Activated CD4-positive, alpha-beta T cell treated with anti-CD3 and anti-CD28 coated beads for 48 hours (primary cell): ENCODE data around the gene GON7.
"Not testable (repeated sequence)": the region's sequence is repeated elsewhere in the genome, so short reads cannot be mapped to it uniquely, and the experiment has no call there.

Experiments
- DNase-seq: peaks from one replicate; pipeline ENCODE4 v3.0.0-alpha.2; 2020

The GON7 gene

DNA sequence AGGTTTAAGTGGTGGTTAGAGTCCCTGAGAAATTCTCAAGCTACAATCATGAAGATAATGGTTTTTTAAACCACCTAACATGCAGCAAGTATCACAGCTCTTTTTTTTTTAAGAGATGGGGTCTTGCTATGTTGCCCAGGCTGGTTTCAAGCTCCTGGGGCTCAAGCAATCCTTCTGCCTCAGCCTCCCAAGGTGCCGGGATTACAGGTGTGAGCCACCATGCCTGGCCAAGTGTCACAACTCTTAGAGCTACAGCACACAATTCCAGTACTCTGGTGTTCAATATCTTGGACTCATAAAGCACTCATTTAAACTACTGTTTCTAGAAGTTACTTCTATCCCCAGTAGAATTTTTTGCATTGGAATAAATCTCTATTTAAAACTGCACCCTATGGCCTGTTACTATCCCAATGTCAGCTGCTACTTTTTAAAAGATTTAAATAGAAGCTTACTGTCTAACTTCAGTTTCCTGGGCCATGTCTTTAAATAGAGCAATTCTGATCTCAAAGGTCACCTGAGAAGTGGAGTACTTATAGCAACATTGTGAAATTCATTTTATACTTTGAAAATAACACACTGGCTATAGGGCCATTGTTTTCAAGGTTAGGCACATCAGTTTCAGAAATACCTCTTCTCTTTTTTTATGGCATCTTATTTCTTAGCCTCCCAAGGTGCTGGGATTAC lies 11.4 kb downstream of the GON7 start:
- DNase-seq: no peak

DNA sequence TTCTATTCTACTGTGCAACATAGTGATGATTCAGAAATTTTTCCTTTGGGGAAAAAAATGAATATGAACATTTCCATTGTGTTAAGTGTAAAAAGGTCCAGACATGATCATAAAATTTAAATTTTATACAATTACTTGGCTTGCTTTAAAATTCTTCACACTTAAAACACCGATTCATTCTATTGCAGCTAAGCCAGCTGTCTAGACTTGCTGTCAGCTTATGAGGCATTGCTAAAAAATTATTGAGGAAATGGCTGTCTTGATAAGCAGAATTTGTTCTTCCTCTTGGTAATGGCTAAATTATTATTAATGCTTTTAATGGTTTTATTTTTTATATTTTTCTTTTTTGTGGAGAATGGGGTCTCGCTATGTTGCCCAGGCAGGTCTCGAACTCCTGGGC lies 19.9 kb downstream of the GON7 start:
- no peak for DNase-seq

DNA sequence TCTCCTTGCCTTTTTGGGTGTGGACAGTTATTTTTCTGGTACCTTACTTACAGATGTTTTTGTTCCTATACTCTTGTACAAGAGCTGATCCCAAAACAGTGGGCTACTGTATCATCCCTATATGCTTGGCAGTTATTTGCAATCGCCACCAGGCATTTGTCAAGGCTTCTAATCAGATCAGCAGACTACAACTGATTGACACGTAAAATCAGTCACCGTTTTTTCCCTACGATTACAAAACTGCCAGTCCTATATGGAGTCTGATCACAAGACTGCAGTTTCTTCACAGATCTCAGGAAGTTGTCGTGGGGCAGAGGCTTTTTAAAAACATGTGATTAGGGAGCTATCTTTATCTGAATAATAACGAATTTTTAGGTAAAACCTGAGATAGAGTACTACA lies 20.4 kb downstream of the GON7 start:
- no peak for DNase-seq

DNA sequence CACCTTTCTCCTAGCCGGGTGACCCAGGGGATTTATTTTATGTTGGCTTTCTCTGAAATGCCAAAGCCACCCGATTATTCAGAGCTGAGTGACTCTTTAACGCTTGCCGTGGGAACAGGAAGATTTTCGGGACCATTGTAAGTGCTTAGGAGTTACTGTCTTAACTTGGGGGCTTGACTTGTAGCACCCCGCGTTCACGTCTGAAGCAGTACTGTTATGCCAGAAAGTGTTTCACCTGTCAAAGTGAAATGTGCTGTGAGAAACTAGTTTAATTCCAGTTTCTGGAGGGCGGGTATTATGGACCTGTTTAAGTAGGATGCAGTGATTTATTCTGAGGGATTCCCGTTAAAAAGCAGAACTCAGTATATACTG lies 21.5 kb downstream of the GON7 start:
- no peak for DNase-seq

DNA sequence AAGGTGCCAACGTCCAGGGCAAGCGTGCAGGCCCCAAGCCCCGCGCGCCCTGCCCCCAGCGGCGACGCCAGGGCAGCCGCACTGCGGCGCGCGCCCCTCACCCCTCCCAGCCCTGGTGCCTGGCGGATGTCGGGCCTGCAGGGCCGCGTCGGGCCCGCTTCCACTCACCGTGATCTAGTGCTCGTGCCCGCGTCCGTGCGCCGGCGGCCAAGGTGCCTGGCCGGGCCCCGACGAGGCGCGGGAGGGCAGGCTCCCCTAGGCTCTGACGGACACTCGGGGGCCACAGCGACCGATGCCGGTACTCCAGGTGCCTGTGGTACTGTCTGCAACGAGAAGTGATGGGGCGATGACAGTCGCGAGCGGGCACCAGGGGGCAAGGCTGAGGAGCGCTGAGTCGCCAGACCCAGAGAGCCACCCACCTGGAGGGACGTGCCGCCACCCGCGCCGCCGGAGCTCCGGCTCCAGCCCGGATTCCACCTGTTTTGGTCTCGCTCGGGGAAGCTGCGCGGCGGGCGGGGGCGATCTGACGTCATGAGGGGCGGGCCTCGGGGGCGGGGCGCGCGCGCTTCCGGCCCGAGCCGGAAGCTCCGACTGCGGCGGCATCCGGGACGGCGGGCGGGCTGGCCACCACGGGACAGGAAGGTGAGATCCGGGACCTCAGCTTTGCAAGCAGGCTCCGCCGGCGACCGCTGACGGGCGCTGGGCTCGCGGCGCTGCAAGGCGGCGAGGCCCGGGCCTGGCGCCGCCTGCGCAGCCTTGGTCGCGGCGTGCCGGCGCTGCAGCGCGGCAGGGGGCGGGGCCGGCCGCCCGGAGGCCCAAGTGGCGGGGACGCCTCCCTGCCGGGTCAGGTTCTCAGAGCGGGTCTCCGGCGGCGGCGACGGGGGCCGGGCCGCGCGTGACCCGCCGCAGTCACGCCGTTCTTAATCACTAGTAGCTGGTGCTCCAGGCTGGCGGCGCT lies 22.2 kb downstream of the GON7 start, which contains the start of the genes LYSET and MOAP1:
Gene LYSET (plus strand): TSS at position 927 of the 958 bp plus-strand sequence. CDS start 89 bp downstream, outside the sequence.
Gene MOAP1 (minus strand): TSS at position 507 of the 958 bp plus-strand sequence. CDS start 655 bp downstream, outside the sequence.
- DNase-seq: peak; percentile 92

DNA sequence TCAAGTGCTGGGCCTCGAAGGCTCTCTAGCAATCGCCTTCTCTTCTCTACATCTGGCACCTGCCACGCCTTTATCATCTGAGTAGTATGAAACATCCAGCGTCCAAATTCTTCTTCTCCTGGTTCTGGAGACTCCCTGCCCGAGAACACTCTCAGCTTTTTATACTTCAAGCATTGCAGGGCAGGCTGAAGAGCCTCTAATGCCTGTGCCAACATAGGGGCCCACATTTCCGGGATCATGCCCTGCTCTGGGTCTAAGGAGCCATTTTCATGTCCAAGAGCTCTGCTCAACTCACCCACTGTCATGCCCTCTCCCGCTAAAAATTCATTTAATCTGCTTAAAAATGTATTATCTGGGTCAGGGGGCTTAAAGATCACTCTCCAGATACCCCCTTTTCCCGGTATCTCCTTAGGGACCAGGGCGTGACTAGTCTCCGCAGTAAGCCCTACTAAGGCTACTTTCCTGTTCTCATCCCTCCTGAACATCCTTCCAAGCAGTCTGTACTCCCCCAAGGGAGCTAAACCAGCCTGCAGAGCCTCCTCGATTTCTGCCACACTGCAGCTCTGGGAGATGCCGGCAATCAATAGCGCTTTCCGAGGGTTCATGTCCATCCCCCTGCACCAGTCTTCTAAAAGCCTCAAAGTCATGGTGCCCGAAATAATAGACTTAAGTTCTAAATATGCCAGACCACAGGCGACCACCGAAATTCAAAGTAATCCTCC lies 23.1 kb downstream of the GON7 start:
- DNase-seq: no peak

DNA sequence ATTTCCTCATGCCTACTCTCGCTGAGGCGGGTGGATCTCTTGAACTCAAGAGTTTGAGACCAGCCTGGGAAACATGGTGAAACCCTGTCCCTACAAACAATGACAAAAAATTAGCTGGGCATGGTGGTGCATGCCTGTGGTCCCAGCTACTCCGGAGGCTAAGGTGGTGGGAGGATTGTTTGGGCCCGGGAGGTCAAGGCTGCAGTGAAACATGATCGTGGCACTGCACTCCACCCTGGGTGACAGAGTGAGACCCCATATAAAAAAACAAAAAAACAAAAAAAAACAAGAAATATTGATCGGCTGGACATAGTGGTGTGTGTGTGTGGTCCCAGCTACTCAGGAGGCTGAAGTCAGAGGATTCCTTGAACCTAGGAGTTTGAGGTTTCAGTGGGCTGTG lies 31.4 kb downstream of the GON7 start:
- DNase-seq: no peak

DNA sequence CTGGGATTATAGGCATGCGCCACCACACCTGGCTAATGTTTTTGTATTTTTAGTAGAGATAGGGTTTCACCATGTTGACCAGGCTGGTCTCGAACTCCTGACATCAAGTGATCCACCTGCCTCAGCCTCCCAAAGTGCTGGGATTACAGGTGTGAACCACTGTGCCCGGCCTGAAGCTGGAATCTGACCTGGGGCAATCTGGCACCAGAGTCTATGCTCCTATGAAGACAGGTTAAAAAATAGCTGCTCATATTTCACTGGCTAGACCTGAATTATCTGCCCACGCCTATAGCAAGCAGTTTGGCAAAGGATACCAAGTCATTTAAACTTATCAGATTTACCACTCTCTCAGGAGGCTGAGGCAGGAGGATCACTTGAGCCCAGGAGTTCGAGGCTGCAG lies 32.1 kb downstream of the GON7 start:
- not testable (repeated sequence) for DNase-seq

DNA sequence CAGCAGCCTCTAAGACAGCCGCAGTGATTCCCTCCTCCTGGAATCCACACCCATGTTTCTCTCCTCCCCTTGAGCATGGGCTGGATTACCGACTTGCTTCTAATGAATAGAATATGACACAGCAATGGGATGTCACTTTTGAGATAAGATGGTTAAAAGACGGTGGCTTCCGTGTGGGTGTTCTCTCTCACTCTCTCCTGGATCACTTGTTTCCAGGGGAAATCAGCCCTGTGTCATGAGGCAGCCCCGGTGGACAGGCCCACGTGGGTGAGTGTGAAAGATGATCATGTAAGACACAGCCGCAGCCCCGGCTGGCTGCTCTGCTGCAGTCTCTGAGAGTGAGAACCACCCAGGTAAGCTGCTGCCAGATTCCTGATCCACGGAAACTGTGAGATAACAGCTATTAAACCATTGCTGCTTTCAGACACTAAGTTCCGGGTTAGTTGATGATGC lies 32.9 kb downstream of the GON7 start:
- peak; percentile 18 for DNase-seq

DNA sequence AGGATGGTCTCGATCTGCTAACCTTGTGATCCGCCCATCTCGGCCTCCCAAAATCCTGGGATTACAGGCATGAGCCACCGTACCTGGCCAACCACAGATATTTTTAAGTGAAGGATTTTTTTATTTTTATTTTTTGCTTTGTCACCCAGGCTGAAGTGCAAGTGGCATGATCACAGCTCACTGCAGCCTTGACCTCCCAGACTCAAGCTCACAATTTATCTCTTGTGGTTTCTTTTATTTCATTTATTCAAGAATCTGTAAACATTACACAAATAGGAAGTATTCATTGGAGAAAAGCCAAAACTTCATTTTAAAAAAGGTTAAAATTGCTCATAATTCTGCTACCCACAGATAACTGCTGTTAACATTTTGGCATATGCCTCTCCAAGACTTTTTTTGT lies 35.5 kb downstream of the GON7 start:
- DNase-seq: no peak

DNA sequence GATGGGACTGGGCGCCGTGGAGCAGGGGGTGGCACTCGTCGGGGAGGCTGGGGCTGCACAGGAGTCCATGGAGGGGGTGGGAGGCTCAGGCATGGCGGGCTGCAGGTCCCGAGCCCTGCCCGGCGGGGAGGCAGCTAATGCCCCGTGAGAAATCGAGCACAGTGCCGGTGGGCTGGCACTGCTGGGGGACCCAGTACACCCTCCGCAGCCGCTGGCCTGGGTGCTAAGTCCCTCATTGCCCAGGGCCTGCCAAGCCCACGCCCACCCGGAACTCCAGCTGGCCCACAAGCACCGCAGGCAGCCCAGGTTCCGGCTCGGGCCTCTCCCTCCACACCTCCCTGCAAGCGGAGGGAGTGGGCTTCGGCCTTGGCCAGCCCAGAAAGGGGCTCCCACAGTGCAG lies 36.7 kb downstream of the GON7 start:
- not testable (repeated sequence) for DNase-seq

DNA sequence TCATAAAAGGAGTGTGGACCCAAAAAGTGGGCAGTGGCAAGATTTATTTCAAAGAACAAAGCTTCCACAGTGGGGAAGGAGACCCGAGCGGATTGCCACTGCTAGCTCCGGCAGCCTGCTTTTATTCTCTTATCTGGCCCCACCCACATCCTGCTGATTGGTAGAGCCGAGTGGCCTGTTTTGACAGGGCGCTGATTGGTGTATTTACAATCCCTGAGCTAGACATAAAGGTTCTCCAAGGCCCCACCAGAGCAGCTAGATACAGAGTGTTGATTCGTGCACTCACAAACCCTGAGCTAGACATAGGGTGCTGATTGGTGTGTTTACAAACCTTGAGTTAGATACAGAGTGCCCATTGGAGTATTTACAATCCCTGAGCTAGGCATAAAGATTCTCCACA lies 37.2 kb downstream of the GON7 start:
- not testable (repeated sequence) for DNase-seq

DNA sequence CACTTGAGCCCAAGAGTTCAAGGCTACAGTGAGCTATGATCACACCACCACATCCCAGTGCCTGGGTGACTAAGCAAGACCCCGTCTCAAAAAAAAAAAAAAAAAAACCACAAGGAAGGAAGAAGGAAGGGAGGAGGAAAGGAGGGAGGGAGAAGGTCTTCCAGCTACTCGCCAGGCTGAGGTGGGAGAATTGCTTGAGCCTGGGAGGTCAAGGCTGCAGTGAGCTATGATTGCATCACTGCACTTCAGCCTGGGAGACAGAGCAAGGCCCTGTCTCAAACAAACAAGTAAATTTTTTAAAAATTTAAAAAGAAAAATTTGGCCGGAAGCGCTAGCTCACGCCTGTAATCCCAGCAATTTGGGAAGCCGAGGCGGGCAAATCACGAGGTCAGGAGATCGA lies 38.3 kb downstream of the GON7 start:
- not testable (repeated sequence) for DNase-seq

DNA sequence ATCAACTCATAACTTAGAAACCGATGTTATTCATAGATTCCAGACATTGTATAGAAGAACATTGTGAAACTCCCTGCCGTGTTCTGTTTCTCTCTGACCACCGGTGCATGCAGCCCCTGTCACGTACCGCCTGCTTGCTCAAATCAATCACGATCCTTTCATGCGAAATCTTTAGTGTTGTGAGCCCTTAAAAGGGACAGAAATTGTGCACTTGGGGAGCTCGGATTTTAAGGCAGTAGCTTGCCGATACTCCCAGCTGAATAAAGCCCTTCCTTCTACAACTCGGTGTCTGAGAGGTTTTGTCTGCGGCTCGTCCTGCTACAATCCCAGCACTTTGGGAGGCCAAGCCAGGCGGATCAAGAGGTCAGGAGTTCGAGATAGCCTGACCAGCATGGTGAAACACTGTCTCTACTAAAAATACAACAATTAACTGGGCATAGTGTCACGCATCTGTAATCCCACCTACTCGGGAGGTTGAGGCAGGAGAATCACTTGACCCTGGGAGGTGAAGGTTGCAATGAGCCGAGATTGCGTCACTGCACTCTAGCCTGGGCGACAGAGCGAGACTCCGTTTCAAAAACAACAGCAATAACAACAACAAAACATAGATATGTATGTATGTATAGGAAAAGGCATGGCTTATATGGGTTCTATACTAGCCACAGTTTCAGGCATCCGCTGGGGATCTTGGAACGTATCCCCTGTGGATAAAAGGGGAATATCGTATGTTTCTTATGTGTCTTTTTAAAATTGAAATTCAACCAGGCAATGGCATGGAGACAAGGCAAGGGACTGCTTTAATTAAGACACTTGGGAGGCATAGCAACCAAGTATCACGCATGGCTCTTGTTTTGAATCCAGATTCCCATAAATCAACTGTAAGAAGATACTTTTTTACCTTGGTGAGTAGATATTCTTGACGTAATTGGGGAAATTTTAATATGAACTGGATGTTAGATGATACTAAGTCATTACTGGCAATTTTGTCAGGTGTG lies 41.3 kb downstream of the GON7 start:
- DNase-seq: not testable (repeated sequence)

DNA sequence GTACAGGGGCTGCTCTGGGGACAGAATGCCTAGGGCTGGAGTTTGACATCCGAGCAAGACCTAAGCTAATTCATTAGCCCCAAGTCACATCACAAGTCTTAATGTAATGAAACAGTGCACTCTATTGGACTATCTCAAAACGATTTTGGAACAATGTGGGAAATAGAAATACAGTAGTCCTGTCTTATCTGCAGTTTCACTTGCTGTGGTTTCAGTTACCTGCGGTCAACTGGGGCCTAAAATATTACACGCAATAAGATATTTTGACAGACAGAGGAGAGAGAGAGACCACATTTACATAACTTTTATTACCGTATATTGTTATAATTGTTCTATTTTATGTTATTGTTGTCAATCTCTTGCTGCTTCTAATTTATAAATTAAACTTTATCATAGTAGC lies 43.3 kb downstream of the GON7 start:
- DNase-seq: no peak

DNA sequence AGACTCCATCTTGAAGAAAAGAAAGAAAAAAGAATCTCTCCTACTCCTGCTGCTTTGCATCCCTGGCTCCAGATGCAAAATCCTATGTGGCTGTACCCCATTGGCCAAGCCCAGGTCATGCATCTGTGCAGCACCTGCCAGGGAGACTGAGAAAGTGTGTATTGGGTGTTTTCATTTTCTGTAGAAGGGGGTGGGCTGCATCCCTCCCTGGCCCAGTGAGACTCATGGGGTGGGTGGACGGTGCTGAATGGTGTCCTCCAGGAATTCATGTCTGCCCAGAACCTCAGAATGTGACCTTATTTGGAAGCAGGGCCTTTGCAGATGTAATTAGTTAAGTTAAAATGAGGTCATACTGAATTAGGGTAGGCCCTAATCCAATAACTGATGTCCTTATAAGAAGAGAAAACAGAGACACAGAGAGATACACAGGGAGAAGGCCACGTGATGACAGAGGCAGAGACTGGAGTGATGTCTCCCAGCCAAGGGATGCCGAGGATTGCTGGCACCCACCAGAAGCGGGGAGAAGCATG lies 45.4 kb downstream of the GON7 start:
- DNase-seq: no peak

DNA sequence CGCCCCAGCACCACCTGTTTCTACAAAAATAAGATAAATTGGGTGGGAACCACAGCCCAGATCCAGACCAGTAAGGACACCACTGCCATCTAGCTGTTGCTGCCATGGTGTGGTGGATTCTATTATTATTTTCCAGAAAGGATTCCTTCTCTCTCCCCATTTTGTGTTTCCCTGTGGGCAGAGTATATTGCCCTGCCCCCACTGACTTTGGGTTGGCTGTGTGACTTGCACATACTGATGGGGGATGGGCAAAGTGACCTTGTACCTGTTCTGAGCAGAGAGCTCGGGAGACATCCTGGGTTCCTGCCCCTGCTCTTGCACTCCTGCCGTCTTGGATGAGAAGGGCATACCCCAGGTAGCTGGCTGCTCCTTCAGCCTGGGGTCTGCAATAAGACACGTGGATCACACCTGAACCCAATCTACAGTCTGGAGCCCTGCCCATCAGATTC lies 46.5 kb downstream of the GON7 start:
- DNase-seq: no peak

DNA sequence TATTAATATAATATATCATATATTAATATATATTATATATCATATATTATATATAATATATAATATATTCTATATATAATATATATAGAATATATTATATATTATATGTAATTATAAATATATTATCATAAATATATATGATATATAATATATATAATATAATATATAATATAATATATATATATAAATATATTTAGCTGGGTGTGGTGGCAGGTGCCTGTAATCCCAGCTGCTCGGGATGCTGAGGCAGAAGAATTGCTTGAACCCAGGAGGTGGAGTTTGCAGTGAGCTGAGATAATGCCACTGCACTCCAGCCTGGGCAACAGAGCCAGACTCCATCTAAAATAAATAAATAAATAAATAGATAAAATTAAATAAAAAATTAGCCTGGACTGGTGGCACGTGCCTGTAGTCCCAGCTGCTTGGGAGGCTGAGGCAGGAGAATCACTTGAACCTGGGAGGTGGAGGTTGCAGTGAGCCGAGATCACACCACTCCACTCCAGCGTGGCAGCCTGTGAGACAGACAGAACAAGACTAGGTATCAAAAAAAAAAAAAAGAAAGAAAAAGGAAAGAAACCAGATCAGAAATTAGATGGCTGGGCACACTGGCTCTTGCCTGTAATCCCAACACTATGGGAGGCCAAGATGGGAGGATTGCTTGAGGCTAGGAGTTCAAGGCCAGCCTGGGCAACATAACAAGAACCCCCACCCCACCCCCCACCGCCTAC lies 47.1 kb downstream of the GON7 start:
- DNase-seq: not testable (repeated sequence)

DNA sequence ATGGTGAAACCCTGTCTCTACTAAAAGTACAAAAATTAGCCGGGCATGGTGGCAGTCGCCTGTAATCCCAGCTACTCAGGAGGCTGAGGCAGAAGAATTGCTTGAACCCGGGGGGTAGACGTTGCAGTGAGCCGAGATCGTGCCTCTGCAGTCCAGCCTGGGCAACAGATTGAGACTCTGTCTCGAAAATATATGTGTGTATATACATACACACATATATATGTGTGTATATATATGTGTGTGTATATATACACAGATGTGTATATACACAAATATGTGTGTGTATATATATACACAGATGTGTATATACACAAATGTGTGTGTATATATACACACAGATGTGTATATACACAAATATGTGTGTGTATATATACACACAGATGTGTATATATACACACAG lies 48.5 kb downstream of the GON7 start:
- DNase-seq: not testable (repeated sequence)

DNA sequence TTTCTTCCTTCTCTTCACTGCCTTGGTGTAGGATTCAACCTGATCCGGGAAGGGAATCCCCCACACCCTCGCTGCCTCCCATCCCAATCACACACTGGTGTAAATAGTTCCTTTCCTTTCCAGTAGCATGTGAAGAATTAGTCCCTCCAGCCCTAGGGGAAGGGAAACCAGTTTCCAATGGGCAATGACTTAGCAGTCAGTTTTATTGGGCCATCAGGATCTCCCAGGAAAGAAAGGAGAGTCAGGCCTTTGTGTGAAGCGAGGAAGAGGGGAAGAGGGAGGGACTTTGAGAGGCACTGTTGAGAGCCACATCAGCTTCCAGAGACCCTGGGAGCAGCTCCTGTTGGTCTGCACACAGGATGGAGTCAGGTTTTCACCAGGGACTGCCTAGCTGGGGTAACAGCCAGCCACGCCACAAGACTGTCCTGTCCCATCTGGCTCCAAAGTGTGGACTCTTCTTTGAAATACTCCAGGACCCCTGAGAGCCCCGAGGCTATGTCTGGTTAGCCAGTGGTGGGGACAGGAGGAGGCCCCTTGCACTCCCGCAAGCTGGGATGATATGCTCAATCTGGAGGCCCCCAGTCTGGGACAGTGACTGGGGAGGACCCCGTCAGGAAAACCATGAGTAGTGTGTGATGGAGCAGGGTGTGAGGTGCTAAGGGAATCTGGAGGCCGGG lies 50.0 kb downstream of the GON7 start:
- no peak for DNase-seq
